HUES64 (cell line): ENCODE data around the gene BAIAP2.

Experiments used
- H3K27ac ChIP-seq: 2 replicates; pipeline ENCODE4 v1.7.0; 2013; ENCODE audit warnings: low read depth, low read length, inconsistent platforms
- H3K27me3 ChIP-seq: 2 replicates; pipeline ENCODE4 v1.6.1; 2013; ENCODE audit warnings: mild to moderate bottlenecking, low read length; ENCODE audit not compliant: insufficient read depth
- H3K36me3 ChIP-seq: 2 replicates; pipeline ENCODE4 v1.6.1; 2013; ENCODE audit warnings: mild to moderate bottlenecking, low read length; ENCODE audit not compliant: insufficient read depth
- H3K4me1 ChIP-seq: 2 replicates; pipeline ENCODE4 v1.6.1; 2013; ENCODE audit warnings: mild to moderate bottlenecking, low read length, moderate library complexity; ENCODE audit not compliant: insufficient read depth
- H3K4me3 ChIP-seq: 2 replicates; pipeline ENCODE4 v1.5.1; 2013; ENCODE audit warnings: mild to moderate bottlenecking, low read length, moderate library complexity
- H3K9ac ChIP-seq: 2 replicates; pipeline ENCODE4 v1.6.1; 2013; ENCODE audit warnings: mild to moderate bottlenecking, low read depth, low read length
- H3K9me3 ChIP-seq: 2 replicates; pipeline ENCODE4 v1.6.1; 2013; ENCODE audit warnings: low read depth, low read length; ENCODE audit not compliant: insufficient read depth
- WGBS: fragments of 150-250, 120-280 bp; methylation state at CpG from one replicate; pipeline ENCODE4 v1.1.7; 2013; ENCODE audit warnings: missing lambda C conversion rate; 5-methylcytosine and 5-hydroxymethylcytosine counted together

The BAIAP2 gene

DNA sequence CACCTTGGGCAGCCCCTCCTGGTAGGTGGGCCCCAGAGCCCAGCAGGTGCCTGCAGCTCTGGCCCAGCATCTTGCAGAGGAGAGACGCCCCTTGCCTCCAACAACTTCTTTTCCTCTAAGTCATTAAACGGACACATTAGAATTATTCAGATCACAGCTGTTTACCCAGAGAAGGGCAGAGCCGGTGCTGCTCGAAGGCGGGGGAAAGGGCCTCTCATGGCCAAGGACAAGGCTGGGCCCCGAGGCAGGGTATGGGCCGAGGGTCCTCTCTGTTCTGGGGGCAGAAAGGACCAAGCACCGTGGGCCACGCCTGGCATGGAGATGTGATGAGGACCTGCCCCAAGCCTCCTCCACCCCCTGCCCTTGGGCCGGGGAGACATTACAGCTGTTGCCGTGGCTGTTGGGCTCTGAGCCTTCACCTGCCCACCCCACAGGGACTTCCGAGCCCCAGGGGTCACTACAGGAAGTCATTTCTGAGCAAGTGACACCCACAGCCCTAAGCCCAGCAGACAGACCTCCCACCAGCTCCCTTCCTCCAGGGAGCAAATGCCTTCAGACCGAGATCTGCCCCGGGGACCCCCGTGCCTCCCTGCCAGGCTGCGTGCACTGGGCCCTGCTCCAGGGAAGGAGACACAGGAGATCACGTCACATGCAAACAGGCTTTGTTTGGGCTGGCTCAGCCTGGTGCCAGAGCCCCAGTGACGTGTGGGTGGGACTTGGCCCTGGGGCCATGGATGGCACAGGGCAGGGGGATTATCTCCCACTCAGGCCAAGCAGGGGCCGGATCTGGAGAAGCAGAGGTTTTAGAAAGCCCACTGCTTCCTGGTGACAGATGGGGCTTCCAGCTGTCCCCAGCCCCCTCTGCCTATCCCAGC, 129.7 kb downstream of the BAIAP2 start:
- no peak overlapping the region; the same call in 1 of the 2 replicates for H3K9ac ChIP-seq
- no peaks in the 10 kb centered on the region for H3K36me3 ChIP-seq
- no peaks in the 10 kb centered on the region for H3K9me3 ChIP-seq
- H3K4me3 ChIP-seq = no peak overlapping the region
- H3K27me3 ChIP-seq = peaks cover 7% of the 10 kb centered on the region
- H3K4me1 ChIP-seq = no peaks in the 10 kb centered on the region
- H3K27ac ChIP-seq = no peak overlapping the region
- 79% methylated on average over 19 of the region's 19 CpGs for WGBS

DNA sequence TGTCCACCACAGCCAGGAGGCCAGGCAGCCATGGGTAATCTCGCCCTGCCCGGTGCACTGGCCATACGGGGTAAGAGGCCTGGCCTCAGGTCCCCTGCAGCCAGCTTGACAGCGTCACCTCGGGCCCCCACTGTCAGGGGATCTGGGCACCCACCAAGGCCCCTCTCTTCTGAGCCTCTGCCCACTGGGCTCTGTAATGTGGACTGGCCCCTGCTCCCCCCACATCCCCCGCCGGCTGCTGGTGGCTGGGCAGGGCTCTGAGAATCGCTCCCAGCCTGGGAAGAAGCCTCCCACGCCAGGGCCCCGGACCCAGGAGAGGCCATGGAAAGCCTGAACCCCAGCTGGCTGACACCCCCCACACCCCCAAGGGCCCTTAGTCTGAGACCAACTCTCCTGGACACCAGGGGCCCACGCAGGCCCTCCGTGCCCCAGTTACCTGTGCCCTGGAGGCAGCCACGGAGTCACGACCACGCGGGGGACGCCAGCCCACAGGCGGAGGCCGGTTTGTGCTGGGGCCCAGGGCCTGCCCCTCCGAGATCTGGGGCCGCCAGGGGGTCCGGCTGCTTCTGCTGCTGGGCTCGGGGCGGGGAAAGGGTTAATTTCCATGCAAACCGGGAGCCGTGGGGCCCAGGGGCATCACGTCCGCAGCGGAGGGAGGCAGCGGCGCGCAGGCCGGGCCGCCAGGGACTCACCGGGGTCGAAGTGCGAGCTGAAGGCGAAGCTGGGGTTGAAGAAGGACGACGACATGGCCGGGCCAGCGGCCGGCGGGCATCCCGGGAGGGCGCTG, 130.5 kb downstream of the BAIAP2 start, which contains the start of gene PVALEF:
TSS of gene PVALEF (plus strand) at position 262 of the 787 bp plus-strand sequence. CDS start 15,720 bp downstream, outside the sequence.
- H3K4me1 ChIP-seq = no peaks in the 10 kb centered on the region
- peak within 1 kb of the TSS; percentile 7; the same call in 1 of the 2 replicates for H3K9ac ChIP-seq
- no peak within 1 kb of the TSS for H3K27ac ChIP-seq
- H3K36me3 ChIP-seq = no peaks in the 10 kb centered on the region
- H3K4me3 ChIP-seq = peak within 1 kb of the TSS; percentile 48
- WGBS = 27% methylated on average over 46 of the region's 46 CpGs
- H3K9me3 ChIP-seq = no peaks in the 10 kb centered on the region
- peaks cover 7% of the 10 kb centered on the region for H3K27me3 ChIP-seq

DNA sequence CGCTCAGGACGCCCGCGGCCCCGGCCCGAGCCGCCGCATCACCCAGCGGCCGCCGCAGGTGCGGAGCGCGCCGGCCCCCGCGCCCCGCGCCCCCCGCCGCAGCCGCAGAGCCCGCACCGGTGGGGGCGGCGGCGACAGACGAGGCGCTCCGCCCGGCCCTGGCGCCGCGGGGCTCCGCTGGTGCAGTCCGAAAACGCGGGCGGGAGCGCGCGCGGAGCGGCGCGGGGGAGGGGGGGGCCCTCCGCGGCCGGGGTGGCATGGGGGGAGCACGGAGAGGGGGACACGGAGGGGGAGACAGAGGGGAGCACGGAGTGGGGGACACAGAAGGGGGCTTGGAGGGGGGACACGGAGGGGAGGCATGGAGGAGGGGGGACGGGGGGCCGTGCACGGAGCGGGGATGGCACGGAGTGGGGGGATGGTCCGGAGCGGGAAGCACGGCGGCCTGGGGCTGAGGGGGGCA, 131.1 kb downstream of the BAIAP2 start, which contains the start of gene AATK:
TSS of gene AATK (minus strand) at position 189 of the 460 bp plus-strand sequence. CDS start 229 bp downstream, outside the sequence.
- Histone ChIP-seq H3K9ac (0 out of 2 replicates have a peak within 1 kb of the TSS, but pooled peaks have one; percentile 7), H3K4me3 (peak within 1 kb of the TSS; percentile 48), H3K27me3 (peaks cover 7% of the 10 kb centered on the region), H3K27ac (no peak within 1 kb of the TSS), H3K4me1 (no peaks in the 10 kb centered on the region), H3K9me3 (no peaks in the 10 kb centered on the region), H3K36me3 (no peaks in the 10 kb centered on the region)
- 1% methylated on average over 38 of the region's 62 CpGs for WGBS
